ENCODE measurements around the gene KCNH6. TPM values are rescaled to one million over a fixed set of nuclear protein-coding genes. Genes with fewer than 3 reads are reported as not detected.

KCNH6 gene
- total RNA-seq, 4 donors from 2014 or later = 0.08 to 0.29 TPM; not detected in 2

DNA sequence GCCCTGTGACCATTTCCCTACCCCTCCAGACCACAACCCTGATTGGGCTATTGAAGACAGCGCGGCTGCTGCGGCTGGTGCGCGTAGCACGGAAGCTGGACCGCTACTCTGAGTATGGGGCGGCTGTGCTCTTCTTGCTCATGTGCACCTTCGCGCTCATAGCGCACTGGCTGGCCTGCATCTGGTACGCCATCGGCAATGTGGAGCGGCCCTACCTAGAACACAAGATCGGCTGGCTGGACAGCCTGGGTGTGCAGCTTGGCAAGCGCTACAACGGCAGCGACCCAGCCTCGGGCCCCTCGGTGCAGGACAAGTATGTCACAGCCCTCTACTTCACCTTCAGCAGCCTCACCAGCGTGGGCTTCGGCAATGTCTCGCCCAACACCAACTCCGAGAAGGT lies 12.5 kb downstream of the KCNH6 start:
- no peak overlapping the region for H3K4me3 ChIP-seq (ENCODE audit: low read depth, poor library complexity, severe bottlenecking)
- 92 to 95% methylated on average over 24 of the region's 24 CpGs for WGBS, 2 donors
- TF ChIP-seq CTCF (IDR thresholded peaks at IDR 0.05) = no peak
- no peak for TF ChIP-seq POLR2A (IDR thresholded peaks at IDR 0.05)
- DNase-seq (ENCODE audit: low spot score in 2 of 2) = no peak
- intact Hi-C loops (cut with DNase I; ENCODE audit: low total_unique reads) = no loop called here

DNA sequence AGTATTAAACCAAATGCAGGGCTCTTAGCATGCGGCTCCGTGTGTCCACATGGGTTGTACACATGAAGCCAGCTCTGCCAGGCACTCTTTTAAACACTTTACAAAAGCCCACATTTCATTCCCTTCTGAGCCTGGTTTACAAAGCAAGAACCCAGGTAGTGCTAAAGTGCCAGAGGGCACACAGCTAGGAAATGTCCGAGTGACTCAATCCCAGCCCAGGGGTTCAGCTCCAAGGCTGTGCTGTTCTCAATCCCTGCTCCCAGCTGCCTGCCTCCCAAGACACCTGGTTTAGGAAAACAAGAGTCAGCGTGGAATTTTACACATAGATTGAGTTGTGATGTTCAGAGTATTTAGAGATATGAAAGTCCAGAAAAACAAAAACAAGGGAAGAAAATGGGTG lies 13.8 kb downstream of the KCNH6 start:
- TF ChIP-seq POLR2A (IDR thresholded peaks at IDR 0.05) (no peak), CTCF (IDR thresholded peaks at IDR 0.05) (no peak)
- no peak overlapping the region for H3K4me3 ChIP-seq (ENCODE audit: low read depth, poor library complexity, severe bottlenecking)
- 69 to 77% methylated on average over 4 of the region's 4 CpGs for WGBS, 2 donors
- no peak for DNase-seq (ENCODE audit: low spot score in 2 of 2)
- intact Hi-C loops (cut with DNase I; ENCODE audit: low total_unique reads) = no loop called here

GRCh38 chr17:63537991-63538692 lies 15.0 kb downstream of the KCNH6 start:
- WGBS, 2 donors = 4 to 6% methylated on average over 49 to 53 of the region's 62 CpGs
- no peak for TF ChIP-seq POLR2A (IDR thresholded peaks at IDR 0.05)
- no peak for TF ChIP-seq CTCF (IDR thresholded peaks at IDR 0.05)
- DNase-seq (ENCODE audit: low spot score in 2 of 2) = no peak
- H3K4me3 ChIP-seq (ENCODE audit: low read depth, poor library complexity, severe bottlenecking) = no peak overlapping the region
- intact Hi-C loops (cut with DNase I; ENCODE audit: low total_unique reads) = no loop called here

DNA sequence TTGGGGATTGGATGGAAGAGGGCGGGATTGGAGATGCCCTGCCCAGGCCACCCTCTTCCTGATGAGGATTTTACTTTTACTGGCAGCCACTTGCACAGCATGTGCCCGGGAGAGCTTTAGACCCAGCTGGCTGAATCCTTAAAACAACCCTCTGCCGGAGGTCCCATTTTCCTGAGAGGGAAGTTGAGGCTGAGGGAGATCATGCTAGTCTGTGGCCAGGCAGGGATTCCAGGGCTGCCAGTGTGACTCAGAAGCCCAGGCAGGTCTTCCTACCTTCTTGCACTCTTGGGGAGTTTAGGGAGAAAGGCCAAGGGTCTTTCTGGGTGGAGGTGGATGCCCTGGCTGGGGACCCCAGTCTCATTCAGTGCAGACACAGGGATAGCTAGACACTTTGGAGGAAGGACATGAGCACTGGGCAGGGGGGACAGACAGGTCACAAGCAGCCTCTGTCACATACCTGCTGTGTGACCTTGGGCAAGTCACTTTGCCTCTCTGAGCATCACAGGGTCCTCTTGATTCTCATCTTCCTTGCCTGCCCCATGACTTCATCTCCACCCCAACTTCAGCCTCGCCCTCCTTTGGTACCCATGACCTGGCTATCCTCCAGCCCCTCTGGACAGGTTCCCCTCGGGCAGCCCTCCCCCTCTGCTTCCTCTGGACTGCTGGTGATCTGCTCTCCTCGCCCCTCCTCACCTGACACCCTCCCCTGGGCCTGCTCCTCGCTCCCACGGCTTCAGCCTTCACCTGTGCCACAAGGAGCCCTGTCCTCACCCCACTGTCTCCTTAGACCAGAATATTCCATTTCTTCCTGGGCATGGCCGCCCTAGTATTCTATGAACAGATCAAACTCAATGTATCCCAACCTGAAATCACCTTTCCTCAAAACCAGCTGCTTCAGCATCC lies 15.8 kb downstream of the KCNH6 start:
- no peak for TF ChIP-seq CTCF (IDR thresholded peaks at IDR 0.05)
- no peak for TF ChIP-seq POLR2A (IDR thresholded peaks at IDR 0.05)
- 66 to 70% methylated on average over 9 of the region's 9 CpGs for WGBS, 2 donors
- intact Hi-C loops (cut with DNase I; ENCODE audit: low total_unique reads) = no loop called here
- no peak overlapping the region for H3K4me3 ChIP-seq (ENCODE audit: low read depth, poor library complexity, severe bottlenecking)
- no peak for DNase-seq (ENCODE audit: low spot score in 2 of 2)

- H3K4me3 ChIP-seq (ENCODE audit: low read depth, poor library complexity, severe bottlenecking) = no peak overlapping the region
- no peak for DNase-seq (ENCODE audit: low spot score in 2 of 2)
- intact Hi-C loops (cut with DNase I; ENCODE audit: low total_unique reads) = no loop called here
- TF ChIP-seq POLR2A (IDR thresholded peaks at IDR 0.05) (no peak), CTCF (IDR thresholded peaks at IDR 0.05) (no peak)
- 63 to 64% methylated on average over 4 of the region's 4 CpGs for WGBS, 2 donors
These were observed 17.4 kb downstream of the KCNH6 start for GRCh38 chr17:63540590-63540989.

Data from lower leg skin (tissue), 4 donors.